Heart right ventricle (tissue), 16 donors: ENCODE results near the gene LDLRAD4. TPM values are rescaled to one million over a fixed set of nuclear protein-coding genes. Genes with fewer than 3 reads are reported as not detected.
A peak's percentile ranks its signal among the peaks of the same experiment; 100 is the strongest.

ENCODE experiments used
- ATAC-seq, 8 donors: fragments of 200-7000 bp; cut with Tn5 transposase; one replicate each; pipeline ENCODE4 v1.9.1; 2020; ENCODE audit warnings: mild to moderate bottlenecking in 8 of 8, moderate library complexity in 8 of 8, moderate number of reproducible peaks in 1 of 8
- DNase-seq, 2 donors: peaks; one replicate each; pipeline ENCODE4 v3.0.0-alpha.2; 2020
- H3K27ac ChIP-seq, 10 donors: fragments of 200-600 bp; sonication (generic) in 2 of 10; one replicate each; pipeline versions ENCODE4 v1.5.0 to v1.8.0; 2020 to 2022; ENCODE audit warnings: mild to moderate bottlenecking in 3 of 10
- H3K27me3 ChIP-seq, 7 donors: fragments of 200-600 bp; one replicate each; pipeline ENCODE4 v1.8.0; 2021 to 2022; ENCODE audit warnings: mild to moderate bottlenecking in 2 of 7
- H3K36me3 ChIP-seq, 9 donors: fragments of 200-600 bp; sonication (generic) in 1 of 9; one replicate each; pipeline versions ENCODE4 v1.5.0 to v1.8.0; 2020 to 2022; ENCODE audit warnings: mild to moderate bottlenecking in 2 of 9
- H3K4me1 ChIP-seq, 9 donors: fragments of 200-600 bp; sonication (generic) in 1 of 9; one replicate each; pipeline versions ENCODE4 v1.5.0 to v1.8.0; 2020 to 2022; ENCODE audit warnings: mild to moderate bottlenecking in 4 of 9
- H3K4me3 ChIP-seq, 10 donors: fragments of 200-600 bp; sonication (generic) in 2 of 10; one replicate each; pipeline versions ENCODE4 v1.5.0 to v1.8.0; 2020 to 2022; ENCODE audit warnings: mild to moderate bottlenecking in 7 of 10, moderate library complexity in 2 of 10
- H3K9me3 ChIP-seq, 11 donors: fragments of 200-600 bp in 10 of 11; sonication (generic) in 2 of 11; one replicate each; pipeline versions ENCODE4 v1.5.0 to v1.8.0; 2013 to 2022; ENCODE audit warnings: mild to moderate bottlenecking in 2 of 11, control low read depth in 1 of 11, moderate library complexity in 1 of 11
- CTCF ChIP-seq, 9 donors: fragments of 200-600 bp; sonication (generic) in 2 of 9; IDR thresholded peaks; one replicate each; pipeline versions ENCODE4 v1.5.0 to v1.8.0; 2021 to 2022; ENCODE audit warnings: antibody characterized with exemption in 9 of 9, mild to moderate bottlenecking in 5 of 9, moderate library complexity in 1 of 9
- WGBS, 2 donors: extraction: QIAGEN DNeasy Blood & Tissue Kit; methylation state at CpG; one replicate each; pipeline ENCODE4 v1.1.7; 2013; ENCODE audit warnings: inconsistent platforms in 1 of 2; 5-methylcytosine and 5-hydroxymethylcytosine counted together
- intact Hi-C, 10 donors: fragments of 100-400 bp; cut with DNase I; formaldehyde crosslinking; loops; one replicate each; pipeline versions ENCODE4 v1.11.1 to v1.14.2; 2022
- polyA plus RNA-seq, 2 donors: library from polyadenylated mRNA; stranded (reverse); fragments of 200-250 nt; gene quantifications; one replicate each; pipeline ENCODE4 v1.2.3, GENCODE V29; 2013
- total RNA-seq, 10 donors: library from RNA; stranded (reverse); fragmentation: NEBNext Ultra II Directional in 3 of 10; extraction: Animal tissue kit (Norgen Biotek cat#: 25700) in 3 of 10; gene quantifications; one replicate each; pipeline versions ENCODE4 v1.2.1 to v1.2.4, GENCODE V29; 2021 to 2023
- donor health status: Arrhythmogenic right ventricular cardiomyopathy.
- donor health status: ischemic (EF 13 %, LVEDD 7.1; RV severe dilation, severe dysfunction).
- donor health status: healthy with polysubstance abuse.
- donor health status: DM: no; HTN: yes; CAD: no.
- donor health status: DM: no; HTN: no; CAD: no.
- donor health status: ischemic (EF 25% LVEDD 6.9; RV normal size, moderate dysfunction).
- donor health status: ischemic (EF 25% LVEDD 5.7; RV mildly dilated, moderate dysfunction).
- donor health status: healthy.
- donor health status: DM: yes; HTN: yes; CAD: no.
- donor health status: Ischemic cardiomyopathy.
- donor health status: ischemic (EF 35%, LVEDD 5.7; RV mildly dilated, moderate dysfunction).
- donor health status: nonischemic (EF 11% LVEDD 7.7; RV severe dilation, severe dysfunction).
- donor health status: DM: yes; HTN: yes; CAD: no.
- donor health status: PGD.
- donor health status: ischemic (EF 29% LVEDD 5.4; RV normal size, mild dysfunction).
- donor health status: nonischemic (EF 23%, LVEDD 6.1; RV moderate dilation, normal function).

LDLRAD4 gene
- total and polyA plus RNA-seq, 12 donors: 5.4 to 74.6 (median 34.6) TPM

GRCh38 chr18:13603304-13604019, 384.9 kb downstream of the LDLRAD4 start:
- Histone ChIP-seq H3K27me3 (no peaks in the 10 kb centered on the region), H3K27ac (no peak overlapping the region), H3K4me3 (no peak overlapping the region), H3K36me3 (no peaks in the 10 kb centered on the region), H3K4me1 (no peaks in the 10 kb centered on the region), H3K9me3 (peaks cover 0 to 9% (median 2%) of the 10 kb centered on the region in 11 donors)
- no peak for TF ChIP-seq CTCF (IDR thresholded peaks at IDR 0.05)
- WGBS, 2 donors: 75 to 84% methylated on average over 14 of the region's 14 CpGs
- intact Hi-C loops: no loop called here
- peak in 2 of 8 donors; percentile 23 to 33 for ATAC-seq
- DNase-seq: no peak

GRCh38 chr18:13604786-13605185, 386.2 kb downstream of the LDLRAD4 start:
- no peak overlapping the region for H3K4me3 ChIP-seq
- intact Hi-C loops: no loop called here
- H3K36me3 ChIP-seq: no peaks in the 10 kb centered on the region
- H3K9me3 ChIP-seq: no peaks in the 10 kb centered on the region
- H3K27ac ChIP-seq: no peak overlapping the region
- H3K4me1 ChIP-seq: peaks cover 0 to 11% (median 0%) of the 10 kb centered on the region in 9 donors
- peak in 1 of 8 donors; percentile 38 for ATAC-seq
- no peaks in the 10 kb centered on the region for H3K27me3 ChIP-seq
- WGBS, 2 donors: 62 to 71% methylated on average over 7 of the region's 7 CpGs
- DNase-seq: no peak
- TF ChIP-seq CTCF (IDR thresholded peaks at IDR 0.05): no peak

DNA sequence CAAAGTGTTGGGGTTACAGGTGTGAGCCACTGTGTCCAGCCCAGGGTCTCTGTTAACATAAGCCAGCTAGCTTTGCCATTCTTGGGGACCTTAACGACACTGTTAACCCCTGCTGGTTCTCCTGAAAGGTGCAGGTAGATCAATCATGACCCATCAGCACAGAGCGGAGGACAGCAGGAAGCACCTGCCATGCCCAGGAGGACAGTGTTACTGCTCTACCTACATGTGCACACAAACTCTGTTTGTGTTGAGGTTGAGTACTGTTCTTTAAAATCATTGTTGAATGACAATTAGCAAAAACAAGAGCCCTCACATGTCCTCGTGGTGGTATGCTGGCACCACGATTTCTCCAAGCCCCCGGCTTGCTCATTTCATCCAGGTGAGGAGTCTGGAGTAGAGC, 386.9 kb downstream of the LDLRAD4 start:
- intact Hi-C loops: no loop called here
- H3K27me3 ChIP-seq: no peaks in the 10 kb centered on the region
- WGBS, 2 donors: 91 to 94% methylated on average over 5 of the region's 5 CpGs
- ATAC-seq (no peak), DNase-seq (no peak)
- H3K9me3 ChIP-seq: no peaks in the 10 kb centered on the region
- no peaks in the 10 kb centered on the region for H3K36me3 ChIP-seq
- no peak overlapping the region for H3K4me3 ChIP-seq
- no peak overlapping the region for H3K27ac ChIP-seq
- no peak for TF ChIP-seq CTCF (IDR thresholded peaks at IDR 0.05)
- H3K4me1 ChIP-seq: peaks cover 0 to 18% (median 4%) of the 10 kb centered on the region in 9 donors

- 96 to 97% methylated on average over 6 of the region's 6 CpGs for WGBS, 2 donors
- ATAC-seq: no peak
- H3K36me3 ChIP-seq: no peaks in the 10 kb centered on the region
- no peak for DNase-seq
- H3K4me3 ChIP-seq: no peak overlapping the region
- H3K4me1 ChIP-seq: peaks cover 0 to 22% (median 9%) of the 10 kb centered on the region in 9 donors
- intact Hi-C loops: no loop called here
- no peak for TF ChIP-seq CTCF (IDR thresholded peaks at IDR 0.05)
- H3K9me3 ChIP-seq: no peaks in the 10 kb centered on the region
- H3K27ac ChIP-seq: no peak overlapping the region
- no peaks in the 10 kb centered on the region for H3K27me3 ChIP-seq
Measured at GRCh38 chr18:13605901-13606300, 387.3 kb downstream of the LDLRAD4 start.
